Hematopoietic multipotent progenitor cell treated with erythropoietin and hydrocortisone succinate and interleukin-3 and kit ligand, for 15 days (in vitro differentiated cells): ENCODE results near the gene POP4.

Experiments
- DNase-seq: peaks from one replicate; pipeline ENCODE4 v3.0.0-alpha.2; 2015; ENCODE audit warnings: low spot score

The POP4 gene

DNA sequence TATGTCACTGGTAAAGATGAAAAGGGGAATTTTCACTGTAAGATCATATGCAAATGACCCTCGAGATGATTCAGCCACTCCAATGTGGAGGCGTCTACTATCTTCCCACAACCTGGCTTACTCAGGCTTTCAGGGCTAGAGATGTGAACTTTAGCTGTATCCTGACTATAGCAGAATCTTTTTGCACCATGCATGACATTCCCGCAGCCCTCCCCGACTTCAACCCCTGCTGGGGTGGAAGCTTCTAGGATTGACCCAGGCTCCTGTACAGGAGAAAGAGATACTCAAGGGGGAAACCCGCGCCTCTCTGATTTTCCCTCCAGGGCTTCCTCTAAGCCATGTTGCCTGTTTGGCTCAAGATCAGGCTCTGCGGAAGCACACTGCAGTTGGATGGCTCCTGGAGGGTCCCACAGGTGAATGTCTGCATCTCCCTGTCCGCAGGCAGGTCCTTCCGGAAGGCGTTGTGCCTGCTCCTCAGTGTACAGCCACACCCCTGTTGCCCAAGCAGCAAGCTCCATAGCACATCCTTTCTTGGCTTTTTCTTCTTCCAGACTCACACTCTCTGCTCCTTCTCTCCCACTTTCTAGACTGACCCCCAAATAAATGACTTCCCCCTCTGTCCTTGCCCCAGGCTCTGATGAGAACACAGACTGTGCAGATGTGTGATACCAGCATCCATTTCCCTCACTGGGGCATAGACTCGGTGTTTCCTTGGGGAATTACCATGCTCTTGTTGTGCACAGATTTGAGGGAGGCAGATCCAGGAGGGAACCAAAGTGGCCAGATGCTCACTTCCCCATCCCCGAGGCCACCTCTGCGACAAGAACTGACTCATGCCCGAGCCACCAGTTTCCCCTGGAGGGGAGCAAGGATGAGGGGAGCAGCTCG is 29.1 kb upstream of the POP4 start:
- no peak for DNase-seq

DNA sequence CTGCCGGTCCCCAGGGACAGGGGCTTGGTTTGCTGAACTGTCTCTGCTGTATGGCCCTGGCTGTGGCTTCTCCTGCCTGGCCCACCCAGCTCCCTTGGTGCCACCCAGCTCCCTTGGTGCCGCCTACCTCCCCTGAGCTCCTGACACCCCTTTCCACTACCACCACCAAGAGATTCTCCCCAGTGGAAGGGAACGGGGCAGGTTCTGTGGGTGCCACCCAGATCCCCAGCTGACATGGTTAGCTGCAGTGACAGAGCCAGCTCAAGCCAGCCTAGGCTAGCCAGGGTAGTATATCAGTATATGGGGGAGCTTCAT is 28.5 kb upstream of the POP4 start:
- no peak for DNase-seq

DNA sequence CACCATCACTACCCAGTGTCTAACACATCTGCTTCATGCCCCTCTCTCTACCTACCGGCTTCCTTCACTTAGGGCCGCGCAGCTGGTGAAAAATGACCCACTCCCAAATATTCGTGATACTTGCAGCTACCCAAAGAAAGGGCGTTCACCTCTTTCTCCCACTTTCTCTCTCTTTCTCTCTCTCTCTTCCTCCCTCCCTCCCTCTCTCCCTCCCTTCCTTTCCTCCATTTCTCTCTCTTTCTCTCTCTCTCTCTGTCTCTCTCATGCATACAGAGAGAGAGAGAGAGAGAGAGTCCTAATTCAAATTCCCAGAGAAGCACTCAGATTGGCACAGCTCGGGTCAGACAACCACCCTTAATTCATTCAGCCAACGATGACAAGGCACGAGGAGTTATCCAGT is 27.7 kb upstream of the POP4 start:
- no peak for DNase-seq

DNA sequence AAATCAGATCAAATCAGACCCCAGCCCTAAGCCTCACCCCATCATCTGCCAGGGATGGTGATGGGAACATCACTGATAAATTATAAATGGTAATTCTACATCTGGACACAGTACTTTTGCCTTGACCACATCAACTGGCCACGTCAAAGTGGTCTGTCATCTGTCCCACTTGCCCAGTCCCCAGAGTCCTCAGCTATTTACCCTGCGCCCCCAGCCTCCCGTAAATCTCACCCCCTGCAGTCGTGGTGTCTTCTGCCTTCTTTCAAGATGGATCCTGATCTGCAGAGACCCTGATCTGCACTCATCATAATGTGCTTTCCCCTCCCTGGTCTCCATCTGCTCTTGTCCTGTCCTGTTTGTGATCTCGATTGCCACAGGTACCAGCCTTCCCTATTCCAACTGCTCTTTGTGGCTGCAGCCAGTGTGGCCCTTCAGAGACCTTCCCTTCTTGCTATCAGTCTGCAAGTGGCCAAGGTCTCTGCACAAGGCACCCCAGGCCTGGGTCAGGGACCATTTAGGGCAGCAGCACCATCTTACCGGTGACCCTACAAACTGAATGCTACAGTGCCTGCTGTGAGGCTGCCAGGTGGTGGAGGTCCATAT is 26.7 kb upstream of the POP4 start:
- DNase-seq = no peak

DNA sequence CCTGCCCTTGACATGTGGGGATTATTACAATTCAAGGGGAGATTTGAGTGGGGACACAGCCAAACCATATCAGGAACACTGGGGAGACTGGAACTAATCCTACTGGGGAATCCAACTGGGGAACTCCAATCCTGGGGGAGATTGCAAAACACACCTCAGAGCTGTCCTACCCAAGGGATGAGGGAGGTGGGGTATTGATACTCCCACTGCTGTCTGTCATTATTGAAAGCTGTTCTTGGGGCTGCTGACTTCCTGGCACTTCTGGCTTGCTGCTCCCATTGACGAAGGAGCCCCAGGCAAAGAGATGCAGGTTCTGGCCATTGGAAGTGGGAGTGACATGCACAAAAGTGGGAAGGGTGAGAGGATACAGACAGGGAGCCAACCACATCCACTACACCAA is 24.7 kb upstream of the POP4 start:
- no peak for DNase-seq

DNA sequence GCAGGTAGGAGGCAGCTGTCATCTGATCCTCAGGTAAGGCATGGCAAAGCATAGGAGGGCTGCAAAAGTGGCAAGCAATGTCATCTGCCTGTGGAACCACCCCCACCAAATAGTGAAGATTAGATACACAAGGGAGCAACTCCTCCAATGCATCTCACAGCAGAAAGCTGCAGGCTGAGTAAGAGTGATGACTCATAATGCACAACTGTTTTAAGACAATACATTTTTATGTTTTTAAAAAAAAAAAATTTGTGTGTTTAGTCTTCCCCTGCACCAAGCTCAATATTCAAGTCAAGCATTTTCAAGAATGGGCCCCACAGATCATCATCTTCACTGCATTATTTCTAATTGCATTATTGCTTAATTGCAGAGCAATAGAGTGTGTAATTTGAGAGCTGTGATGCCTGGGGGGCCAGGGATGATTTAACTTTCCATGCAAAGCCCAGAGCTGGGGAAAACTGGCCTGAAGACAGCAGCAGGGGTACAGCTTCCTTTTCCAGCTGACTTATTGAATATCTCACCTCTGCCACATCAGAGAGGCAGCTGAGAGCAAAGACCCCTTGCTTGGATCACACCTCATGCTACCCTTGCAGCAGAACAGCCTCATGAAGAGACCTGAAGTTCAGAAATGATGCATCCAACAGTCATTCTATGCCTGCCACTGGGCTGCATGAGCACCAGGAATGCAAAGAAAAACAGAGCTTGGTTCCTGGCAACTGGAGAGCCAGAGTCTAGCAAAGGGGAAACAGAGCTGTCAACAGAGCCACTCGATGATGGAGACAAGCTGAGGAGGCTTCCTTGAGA is 22.7 kb upstream of the POP4 start:
- DNase-seq = no peak

DNA sequence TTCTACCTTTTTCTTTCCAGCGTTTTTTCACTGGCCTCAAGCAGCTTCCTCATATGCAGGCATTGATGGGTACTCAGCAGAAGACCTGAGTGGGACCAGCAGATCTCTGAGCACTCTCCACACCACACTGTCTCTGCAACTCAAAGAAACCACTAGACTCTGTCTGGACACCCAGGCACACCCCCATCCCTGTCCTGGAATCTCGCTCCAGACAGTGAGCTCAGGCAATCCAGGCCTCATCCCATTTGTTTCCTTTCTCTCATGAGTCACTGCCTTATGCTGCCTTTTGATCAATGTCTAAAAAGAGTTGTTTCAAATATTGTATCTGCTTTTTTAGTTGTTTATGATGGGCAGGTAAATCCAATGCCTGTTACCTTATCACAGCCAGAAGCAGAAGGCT is 19.7 kb upstream of the POP4 start:
- no peak for DNase-seq

DNA sequence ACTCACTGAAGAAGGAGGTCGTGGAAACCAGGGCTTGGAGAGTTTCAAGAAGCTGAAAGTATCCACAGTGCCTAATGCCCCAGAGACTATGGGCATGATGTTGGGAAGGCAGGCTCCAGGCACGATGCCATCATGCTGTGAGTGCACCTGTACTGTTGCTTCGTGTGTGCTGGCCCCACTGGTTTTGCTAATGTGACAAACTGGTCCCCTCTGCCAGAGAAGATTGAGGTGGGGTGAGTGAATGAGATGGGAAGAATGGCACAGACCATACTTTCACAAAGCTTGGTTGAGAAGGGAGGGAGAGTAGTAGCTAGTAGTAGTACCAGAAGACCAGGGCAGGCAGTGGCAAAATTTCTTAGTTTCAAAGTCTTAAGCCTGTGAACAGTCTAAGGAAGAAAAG is 19.0 kb upstream of the POP4 start:
- no peak for DNase-seq

DNA sequence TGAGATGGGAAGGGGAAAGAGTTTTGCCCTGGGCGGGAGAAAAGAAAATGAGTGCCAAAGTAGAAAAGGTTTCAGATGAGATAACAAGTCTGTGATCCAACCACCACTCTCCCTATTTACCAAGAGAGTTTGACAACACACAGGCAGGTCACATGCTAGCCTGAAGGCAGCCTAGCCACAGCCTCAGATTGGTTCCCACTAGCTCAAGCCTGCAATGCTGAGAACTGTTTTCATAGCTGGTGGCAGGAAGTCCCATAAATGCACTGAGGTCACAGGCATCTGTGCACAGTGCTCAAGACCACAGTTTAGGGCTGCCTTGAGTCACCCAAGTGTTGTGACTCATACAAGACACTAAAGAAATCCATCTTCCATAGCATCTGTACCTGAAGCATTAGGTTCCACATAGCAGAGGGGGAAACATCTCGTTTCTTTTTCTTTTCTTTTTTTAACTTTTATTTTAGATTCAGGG is 18.5 kb upstream of the POP4 start:
- no peak for DNase-seq

DNA sequence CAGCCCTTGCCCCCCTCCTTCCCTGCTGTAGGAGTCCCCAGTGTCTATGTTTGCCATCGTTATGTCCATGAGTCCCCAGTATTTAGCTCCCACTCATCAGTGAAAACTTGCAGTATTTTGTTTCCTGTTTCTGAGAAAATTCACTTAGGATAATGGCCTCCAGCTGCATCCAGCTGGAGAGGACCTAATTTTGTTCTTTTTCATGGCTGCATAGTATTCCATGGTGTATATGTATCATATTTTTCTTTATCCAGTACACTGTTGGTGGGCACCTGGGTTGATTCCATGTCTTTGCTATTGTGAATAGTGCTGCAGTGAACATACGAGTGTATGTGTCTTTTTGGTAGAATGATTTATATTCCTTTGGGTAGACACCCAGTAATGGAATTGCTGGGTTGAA is 18.0 kb upstream of the POP4 start:
- no peak for DNase-seq

DNA sequence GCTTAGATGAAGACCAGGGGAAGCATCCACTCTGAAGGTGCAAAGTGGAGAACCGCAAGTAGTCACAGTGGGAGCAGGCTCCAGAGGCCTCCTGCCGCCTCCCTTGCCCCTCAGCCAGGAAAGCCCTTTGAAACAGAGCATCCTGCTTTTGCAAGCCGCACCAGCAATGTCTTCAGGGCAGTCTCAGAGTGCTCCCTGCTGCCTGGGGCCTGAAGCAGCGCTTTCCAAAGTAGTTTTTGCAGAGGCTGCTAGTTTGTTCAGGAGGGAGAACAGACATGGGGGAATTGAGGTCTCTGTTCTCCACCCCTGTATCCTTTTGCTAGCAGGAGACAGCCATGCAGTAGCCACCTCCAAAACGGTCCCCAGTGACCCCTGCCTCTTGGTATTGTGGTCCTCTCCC is 15.8 kb upstream of the POP4 start:
- no peak for DNase-seq

DNA sequence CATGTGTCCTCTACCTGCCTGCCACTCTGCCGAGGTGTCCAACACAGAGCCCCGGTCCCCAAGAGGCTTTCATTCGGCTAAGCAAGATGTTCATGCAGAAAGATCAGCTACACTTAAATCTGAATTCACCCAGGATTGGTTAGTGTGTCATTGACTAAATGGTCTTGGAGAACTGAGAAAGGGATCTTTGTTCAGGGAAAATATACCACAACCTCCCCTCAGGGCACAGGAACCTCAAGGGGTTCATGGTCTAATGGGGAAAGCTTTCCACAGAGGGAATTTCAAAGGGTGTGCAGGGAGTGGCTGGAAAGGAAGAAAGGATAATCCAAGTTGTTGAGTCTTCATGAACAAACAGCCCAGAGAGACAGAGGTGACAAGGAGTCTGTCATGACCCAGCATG is 14.4 kb upstream of the POP4 start:
- no peak for DNase-seq

DNA sequence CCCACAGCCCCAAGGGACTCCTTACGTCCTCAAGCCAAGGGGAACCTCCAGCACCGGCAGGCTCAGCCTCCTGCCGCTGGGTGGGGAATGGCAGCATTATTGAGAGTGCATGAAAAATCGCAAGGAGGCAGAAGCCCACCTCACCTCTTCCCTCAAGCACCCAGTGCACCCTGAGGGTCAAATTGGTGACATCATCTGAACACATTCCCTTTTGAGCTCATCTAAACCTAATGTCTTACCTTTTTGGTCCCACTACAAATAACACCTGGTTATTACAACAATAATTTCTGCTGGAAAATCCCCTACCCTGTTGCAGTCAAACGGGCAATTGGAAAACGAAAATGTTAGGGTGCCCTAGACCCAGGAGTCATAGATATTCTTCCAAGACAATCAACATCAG is 12.2 kb upstream of the POP4 start:
- no peak for DNase-seq

DNA sequence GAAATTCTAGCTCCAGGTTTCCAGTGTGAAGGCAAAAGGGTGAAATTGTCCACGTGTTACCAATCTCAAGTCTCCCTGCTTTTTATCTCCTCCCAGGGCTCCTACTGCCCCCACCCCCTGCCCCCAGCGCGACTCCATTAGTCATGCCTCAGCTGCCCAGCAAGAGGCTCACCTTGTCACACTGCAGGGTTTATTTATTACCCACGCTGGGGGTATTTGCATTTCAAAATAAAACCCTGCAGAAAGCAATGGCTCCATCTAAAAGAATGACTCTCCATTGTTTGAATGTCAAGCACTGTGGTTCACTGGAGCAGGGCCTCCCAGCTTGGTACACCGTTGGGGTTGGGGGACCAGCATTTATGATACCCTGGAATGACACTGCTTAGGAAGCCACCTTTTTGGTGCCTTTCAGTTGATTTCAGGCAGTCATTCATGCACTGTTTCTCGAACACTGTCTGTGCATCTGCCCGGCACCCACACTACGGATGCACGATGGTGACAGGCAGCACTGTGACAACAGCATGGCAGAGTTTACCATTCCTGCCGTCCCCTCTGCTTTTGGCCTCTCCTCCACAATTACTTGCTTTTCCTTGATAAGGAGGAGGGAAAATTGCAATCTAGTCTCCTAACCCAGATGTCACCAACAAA is 9.9 kb upstream of the POP4 start:
- DNase-seq = no peak

DNA sequence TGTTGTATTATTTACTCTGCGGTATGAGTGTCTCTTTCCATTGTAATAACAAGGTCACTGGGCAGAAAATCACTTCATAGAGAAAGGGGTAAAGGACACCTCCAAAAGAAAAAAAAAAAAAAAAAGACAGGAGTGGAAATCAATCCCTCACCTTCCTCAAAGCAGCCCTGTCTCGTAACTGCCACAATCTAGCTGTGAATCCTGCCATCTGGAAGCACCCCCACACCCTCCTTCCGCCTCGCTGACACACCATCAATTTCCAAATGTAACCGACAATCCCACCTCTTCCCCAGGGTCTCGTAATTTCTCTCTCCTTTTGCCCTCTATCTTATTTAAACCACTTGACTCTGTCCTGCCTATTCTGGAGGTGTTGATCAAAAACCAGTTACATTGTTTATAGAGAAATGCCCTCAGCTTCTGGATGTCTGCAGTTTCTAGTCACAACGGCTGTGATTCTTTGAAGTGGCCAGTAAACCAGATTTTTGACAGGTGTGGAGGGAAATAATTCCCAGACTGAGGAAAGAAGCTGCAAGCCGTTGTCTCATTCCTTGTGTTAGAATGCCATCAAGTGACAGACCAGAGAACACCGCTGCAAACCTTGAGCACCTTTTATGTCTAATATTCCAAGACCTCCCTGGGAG is 9.1 kb upstream of the POP4 start:
- no peak for DNase-seq

DNA sequence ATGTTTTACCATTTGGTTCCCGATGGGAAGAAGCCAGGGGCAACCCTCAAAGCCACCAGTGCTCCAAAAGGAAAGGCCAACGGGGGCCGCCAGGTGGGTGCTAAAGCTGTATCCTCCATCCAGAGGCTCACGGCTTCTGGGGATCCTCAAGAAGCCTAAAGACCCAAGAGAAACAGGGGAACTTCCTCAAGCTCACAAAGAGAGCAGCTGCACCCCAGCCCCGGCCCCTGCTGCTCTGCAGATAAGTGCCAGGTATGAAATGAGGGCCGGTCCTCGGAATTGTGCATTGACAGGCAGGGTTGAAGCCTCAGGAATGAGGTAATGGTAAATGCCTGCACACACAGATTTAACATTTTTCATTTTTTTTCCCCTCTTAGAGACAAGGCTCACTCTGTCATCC is 8.0 kb upstream of the POP4 start:
- no peak for DNase-seq

DNA sequence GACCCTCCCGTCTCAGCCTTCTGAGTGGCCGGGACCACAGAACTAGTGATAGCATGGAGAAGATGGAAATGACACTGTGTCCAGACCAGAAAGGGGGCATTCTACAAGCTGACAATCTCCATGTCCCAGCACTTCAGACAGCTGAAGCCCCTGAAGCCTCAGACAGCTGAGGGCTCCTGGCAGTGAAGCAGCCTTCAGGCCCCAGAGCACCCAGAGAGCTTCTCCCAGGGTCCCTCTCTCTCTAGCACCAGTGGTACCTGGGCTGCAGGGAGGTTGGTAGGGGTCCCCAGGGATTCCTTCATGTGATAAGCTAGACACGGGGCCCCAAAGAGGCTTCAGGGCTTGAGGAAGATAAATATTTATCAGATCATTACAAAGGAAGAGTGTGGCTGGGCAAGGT is 7.6 kb upstream of the POP4 start:
- no peak for DNase-seq

DNA sequence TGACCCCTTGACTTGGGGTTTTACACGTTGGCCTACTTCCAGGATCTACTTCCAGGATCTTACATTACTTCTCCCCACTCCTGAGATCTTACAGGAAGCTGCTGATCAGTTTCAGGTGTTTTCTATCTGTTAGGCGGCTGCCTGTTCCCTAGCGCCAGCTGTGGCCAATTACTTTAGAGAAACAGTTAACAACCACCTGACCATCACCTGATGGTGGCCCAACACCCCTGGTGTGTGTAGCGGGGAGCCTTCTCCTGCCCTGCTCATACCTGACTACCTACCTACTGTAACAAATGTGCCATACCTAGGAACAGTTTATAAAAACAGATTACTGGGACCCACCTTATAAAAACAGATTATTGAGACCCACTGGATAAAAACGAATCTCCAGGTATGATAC is 2.8 kb upstream of the POP4 start:
- no peak for DNase-seq

DNA sequence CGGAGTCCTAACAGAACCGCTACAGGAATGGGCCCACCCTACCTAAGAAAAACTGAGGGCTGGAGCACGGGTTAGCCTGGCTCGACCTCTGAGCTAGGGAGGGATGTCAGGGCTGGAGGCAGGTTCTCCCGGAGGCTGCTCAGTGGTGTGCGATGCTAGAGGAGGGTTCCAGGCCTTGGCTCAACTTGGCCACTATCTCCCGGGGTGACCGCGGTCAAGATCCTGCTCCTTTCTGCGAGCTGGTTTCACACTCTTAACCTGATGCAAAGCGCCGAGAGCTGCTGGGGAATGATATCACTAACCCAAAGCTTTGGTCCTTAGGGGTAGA is 301 bp downstream of the POP4 start:
- no peak for DNase-seq

DNA sequence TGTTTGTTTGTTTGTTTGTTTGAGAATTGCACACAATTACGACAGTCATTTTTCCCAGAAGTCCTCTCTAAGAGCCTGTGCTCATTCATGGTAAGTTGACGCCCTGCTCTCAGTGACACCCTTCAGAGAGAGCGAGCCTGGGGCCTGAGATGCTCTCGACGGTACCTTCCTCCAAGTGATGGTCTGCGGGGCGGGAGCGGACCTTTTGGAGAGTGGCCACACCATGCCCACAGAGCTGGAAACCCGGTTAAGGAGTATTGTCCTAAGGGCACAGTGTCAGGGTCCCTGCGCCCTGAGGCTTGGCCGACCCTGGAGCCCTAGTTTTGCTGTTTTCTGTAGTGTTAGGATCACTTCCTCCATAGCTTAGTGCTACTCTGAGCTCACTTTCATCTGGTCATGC is 3.6 kb downstream of the POP4 start:
- no peak for DNase-seq

DNA sequence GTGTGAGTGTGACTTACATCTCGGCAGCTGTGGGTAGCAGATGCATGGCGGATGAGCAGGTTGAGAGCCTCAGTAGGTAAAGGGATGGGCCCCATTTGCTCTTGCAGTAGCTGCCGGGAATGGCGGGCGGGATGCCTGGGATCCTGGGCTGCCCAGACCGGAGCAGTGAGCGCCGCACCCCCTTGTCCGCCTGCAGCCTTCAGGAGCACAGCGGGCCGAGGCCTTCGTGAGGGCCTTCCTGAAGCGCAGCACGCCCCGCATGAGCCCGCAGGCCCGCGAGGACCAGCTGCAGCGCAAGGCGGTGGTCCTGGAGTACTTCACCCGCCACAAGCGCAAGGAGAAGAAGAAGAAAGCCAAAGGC is 4.1 kb downstream of the POP4 start:
- no peak for DNase-seq

DNA sequence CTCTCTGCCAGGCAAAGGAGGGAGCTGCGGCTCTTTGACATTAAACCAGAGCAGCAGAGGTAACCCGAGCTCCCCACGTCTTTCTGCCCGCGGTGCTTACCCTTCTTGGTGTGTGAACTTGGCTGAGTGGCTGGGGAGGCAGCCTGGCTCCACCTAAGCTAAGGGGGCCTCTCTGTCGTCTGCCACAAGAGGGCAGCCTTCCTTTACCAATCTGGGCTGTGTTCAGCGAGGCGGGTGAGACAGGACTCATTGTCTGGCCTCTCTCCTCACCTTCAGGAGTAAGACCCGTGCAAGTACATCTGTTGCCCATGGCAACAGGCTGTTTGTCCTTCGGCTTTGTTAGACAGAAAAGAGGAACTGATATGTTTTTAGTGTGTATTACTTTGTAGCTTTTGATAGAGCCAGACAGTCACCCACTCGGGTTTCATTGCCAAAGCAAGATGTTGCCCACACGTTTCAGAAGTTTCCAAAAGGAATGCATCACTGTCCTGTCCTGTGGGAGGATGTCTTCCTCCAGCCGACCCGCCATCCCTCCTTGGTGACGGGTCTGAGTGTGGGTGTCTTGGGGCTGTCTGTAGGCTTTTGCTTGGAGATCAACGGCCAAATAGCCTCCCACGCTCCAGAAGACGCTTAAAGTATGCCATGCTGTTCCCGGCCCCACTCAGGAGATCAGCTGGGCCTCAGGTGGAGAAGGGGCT is 4.6 kb downstream of the POP4 start:
- peak; percentile 66 for DNase-seq
